Measurements from ENCODE around the gene FIBCD1. TPM values are rescaled to one million over a fixed set of nuclear protein-coding genes. Genes with fewer than 3 reads are reported as not detected.

FIBCD1 gene
- polyA plus RNA-seq, 6 donors from 2014 or later = not detected

DNA sequence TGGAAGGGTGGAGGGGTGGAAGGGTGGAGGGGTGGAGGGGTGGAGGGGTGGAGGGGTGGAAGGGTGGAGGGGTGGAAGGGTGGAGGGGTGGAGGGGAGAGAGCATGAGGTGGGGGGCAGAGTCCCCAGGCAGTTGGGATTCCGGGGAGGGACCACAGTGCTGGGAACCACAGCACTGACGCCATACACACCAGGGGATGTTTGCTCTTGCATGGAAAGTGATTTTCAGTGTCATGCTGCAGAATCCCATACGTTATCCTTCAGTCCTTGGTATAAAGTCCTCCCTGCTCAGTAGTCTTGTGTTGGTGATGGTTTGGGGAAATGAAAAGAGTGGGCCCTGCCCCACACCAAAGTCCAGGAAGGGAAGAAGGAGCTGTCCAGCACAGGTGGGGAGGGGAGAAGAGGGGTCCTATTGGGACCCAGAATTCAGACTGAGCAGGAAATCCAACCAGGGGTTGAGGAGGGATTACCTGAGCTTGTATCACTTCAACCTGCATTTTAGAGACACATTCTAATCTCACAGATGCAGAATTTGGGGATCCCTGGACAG, 5.5 kb upstream of the FIBCD1 start:
- Mint-ChIP-seq H3K27ac (no peak overlapping the region), H3K4me3 (no peak overlapping the region), H3K4me1 (peaks cover 5 to 15% (median 9%) of the 10 kb centered on the region in 3 donors), H3K36me3 (peaks cover 0 to 3% of the 10 kb centered on the region in 2 donors), H3K9me3 (peaks cover 0 to 9% (median 1%) of the 10 kb centered on the region in 7 donors), H3K27me3 (peaks cover 60 to 81% (median 80%) of the 10 kb centered on the region in 3 donors)
- ATAC-seq (ENCODE audit: low read depth in 2 of 2) (no peak), DNase-seq (no peak)

DNA sequence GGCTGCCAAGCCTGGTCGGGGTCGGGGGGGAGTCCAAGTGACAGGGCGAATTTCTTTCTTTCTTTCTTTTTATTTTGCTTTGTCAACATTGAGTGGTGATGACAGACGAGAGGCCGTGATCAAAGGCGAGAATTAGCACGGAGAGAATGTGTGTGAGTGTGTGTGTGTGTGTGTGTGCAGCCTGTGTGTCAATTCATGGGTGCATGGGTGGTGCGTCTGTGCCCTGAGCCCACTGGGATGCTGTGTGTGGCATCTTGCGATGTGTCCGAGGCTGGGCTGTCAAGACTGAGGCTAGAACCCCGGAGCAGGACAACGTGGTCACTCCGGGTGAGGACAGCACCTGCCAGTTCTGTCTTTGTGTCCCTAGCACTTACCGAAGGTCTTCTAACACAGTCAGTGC, 4.7 kb upstream of the FIBCD1 start:
- Mint-ChIP-seq H3K27ac (no peak overlapping the region), H3K4me3 (no peak overlapping the region), H3K36me3 (peaks cover 0 to 3% of the 10 kb centered on the region in 2 donors), H3K27me3 (peaks cover 53 to 77% (median 76%) of the 10 kb centered on the region in 3 donors), H3K4me1 (peaks cover 7 to 15% (median 10%) of the 10 kb centered on the region in 3 donors), H3K9me3 (peaks cover 0 to under 1% (median 0%) of the 10 kb centered on the region in 7 donors)
- DNase-seq = no peak
- ATAC-seq (ENCODE audit: low read depth in 2 of 2) = no peak

DNA sequence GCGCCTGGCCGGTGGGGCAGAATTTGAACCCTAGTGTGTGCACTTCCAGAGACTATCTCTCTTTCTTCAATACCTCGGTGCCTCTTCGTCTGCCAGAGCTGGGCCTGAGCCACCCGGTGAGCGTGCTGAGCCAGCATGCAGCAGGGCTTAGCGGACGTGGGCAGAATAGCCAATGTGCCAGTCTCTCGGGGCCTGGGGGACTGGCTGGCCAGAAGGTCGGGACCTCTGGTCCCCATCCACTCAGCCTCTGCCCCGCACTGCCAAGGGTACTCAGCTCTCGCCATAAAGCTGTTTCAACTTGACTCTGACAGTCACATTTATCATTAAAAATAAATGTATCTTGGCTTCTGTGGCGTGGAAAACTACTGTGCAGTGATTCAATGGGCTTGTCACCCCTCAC, 4.2 kb upstream of the FIBCD1 start:
- Mint-ChIP-seq H3K4me1 (peaks cover 9 to 15% (median 11%) of the 10 kb centered on the region in 3 donors), H3K27me3 (peaks cover 49 to 74% (median 74%) of the 10 kb centered on the region in 3 donors), H3K9me3 (no peaks in the 10 kb centered on the region), H3K36me3 (peaks cover 0 to 2% of the 10 kb centered on the region in 2 donors), H3K4me3 (no peak overlapping the region), H3K27ac (no peak overlapping the region)
- ATAC-seq (ENCODE audit: low read depth in 2 of 2) = no peak
- DNase-seq = no peak

DNA sequence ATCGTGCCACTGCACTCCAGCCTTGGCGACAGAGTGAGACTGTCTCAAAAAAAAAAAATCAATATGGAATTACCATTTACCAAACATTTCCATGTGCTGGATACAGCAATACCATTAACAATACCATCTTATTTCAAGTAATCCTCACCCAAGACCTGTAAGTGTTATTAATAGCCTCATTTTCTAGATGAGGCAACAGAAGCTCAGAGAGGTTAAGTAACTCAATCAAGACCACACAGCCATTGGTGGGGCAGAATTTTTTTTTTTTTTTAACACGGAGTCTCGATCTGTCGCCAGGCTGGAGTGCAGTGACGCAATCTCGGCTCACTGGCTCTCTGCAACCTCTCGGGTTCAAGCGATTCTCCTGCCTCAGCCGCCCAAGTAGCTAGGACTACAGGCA, 3.6 kb upstream of the FIBCD1 start:
- no peaks in the 10 kb centered on the region for H3K9me3 Mint-ChIP-seq
- peaks cover 9 to 15% (median 14%) of the 10 kb centered on the region in 3 donors for H3K4me1 Mint-ChIP-seq
- no peak overlapping the region for H3K27ac Mint-ChIP-seq
- DNase-seq (no peak), ATAC-seq (ENCODE audit: low read depth in 2 of 2) (no peak)
- no peaks in the 10 kb centered on the region for H3K36me3 Mint-ChIP-seq
- H3K27me3 Mint-ChIP-seq = peaks cover 49 to 72% (median 71%) of the 10 kb centered on the region in 3 donors
- no peak overlapping the region for H3K4me3 Mint-ChIP-seq

DNA sequence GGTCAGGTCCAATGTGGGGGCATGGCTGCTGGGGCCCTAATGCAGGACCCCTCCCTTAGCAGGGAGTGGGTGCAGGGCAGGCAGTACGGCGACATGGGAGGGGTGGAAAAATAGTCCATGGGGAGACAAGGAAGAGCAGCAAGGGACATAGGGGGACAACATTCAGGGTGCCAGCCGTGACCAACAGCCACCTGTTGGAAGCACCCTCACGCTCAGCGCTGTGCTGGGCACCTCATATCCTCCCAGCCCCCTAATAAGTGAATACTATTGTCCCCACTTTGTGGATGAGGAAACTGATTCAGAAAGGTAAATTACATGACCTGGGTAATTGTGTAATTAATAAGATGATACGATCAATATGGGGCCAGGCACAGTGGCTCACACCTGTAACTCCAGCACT, 3.0 kb upstream of the FIBCD1 start:
- H3K27ac Mint-ChIP-seq = no peak overlapping the region

DNA sequence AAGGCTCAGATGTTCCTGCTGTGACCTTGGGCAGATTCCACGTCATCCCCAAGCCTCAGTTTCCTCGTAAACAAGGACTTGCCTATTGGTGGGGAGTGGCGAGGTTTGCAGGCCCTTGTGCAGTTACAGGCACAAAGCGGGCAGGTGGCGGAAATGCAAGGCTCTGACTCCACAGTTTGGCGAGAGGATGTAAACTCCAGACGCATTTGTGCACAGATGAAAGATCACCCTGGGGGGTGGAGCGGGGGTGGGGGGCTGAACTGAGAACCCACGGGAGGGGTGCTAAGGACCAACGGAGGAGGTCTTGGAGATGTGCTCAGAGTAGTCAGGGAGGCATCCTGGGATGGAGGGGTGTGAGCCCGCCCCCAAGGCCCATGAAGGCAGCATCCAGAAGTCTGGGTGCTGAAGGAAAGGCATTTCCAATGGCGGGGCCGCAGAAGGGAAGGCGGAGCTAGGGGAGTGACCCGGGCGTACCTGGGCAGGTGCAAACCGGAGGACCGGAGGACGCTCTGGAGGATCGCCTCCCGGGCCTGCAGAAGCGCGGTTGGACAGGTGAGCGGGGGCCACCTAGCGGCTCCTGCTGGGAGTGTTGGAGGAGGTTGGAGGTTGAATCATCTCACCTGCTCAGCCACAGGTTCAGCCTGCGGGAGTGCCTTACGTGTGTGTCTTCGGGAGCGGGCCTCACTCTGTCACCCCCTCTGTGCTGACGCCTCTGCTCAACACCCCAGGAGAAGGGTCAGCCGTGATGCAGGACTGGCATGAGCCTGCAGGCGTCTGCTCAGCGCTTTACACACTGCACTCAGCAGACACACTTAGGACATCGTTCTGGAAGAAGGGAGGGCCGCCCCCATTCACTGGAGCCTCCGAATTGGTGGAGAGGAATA, 1.9 kb upstream of the FIBCD1 start:
- Mint-ChIP-seq H3K36me3 (no peaks in the 10 kb centered on the region), H3K27ac (peak overlapping the region in 1 of 6 donors; percentile 57), H3K4me3 (peak overlapping the region; percentile 49 to 87 (median 58)), H3K27me3 (peaks cover 55 to 78% (median 75%) of the 10 kb centered on the region in 3 donors), H3K9me3 (no peaks in the 10 kb centered on the region), H3K4me1 (peaks cover 13 to 20% (median 15%) of the 10 kb centered on the region in 3 donors)
- DNase-seq (peak; percentile 49), ATAC-seq (ENCODE audit: low read depth in 2 of 2) (peak; percentile 64 to 74)

More for the DNA sequence above, 3.0 kb upstream of the FIBCD1 start:
- ATAC-seq (ENCODE audit: low read depth in 2 of 2) = no peak
- no peaks in the 10 kb centered on the region for H3K9me3 Mint-ChIP-seq
- no peak for DNase-seq
- H3K4me1 Mint-ChIP-seq = peaks cover 9 to 16% (median 15%) of the 10 kb centered on the region in 3 donors
- H3K36me3 Mint-ChIP-seq = no peaks in the 10 kb centered on the region
- H3K4me3 Mint-ChIP-seq = no peak overlapping the region
- peaks cover 52 to 72% (median 71%) of the 10 kb centered on the region in 3 donors for H3K27me3 Mint-ChIP-seq

DNA sequence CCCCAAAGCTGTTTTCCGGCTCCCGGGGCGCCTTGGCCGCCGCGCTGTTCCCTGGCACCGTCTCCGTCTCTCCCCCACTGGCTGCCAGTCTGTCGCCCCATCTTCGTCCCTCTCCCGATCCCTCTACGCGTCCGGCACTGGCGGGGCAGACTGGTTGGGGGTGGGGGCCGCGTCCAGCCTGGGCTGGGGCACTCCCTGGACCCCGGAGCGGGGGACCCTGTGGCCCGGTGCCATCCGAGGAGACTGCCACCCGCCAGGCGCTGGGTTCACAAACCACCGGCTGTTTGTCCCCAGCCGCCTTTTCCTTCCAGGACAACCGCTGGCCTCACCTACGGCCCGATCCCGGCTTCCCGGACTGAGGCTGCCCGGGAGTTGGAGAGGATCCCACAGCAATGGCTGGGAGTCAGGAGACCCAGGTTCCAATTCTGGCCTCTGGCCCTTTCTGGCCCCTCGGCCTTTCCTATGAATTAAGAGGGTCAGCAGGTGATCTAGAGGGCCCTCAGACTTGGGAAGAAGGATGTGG, 1.0 kb upstream of the FIBCD1 start:
- Mint-ChIP-seq H3K36me3 (no peaks in the 10 kb centered on the region), H3K4me3 (peak overlapping the region in 5 of 8 donors; percentile 36 to 87 (median 58))

DNA sequence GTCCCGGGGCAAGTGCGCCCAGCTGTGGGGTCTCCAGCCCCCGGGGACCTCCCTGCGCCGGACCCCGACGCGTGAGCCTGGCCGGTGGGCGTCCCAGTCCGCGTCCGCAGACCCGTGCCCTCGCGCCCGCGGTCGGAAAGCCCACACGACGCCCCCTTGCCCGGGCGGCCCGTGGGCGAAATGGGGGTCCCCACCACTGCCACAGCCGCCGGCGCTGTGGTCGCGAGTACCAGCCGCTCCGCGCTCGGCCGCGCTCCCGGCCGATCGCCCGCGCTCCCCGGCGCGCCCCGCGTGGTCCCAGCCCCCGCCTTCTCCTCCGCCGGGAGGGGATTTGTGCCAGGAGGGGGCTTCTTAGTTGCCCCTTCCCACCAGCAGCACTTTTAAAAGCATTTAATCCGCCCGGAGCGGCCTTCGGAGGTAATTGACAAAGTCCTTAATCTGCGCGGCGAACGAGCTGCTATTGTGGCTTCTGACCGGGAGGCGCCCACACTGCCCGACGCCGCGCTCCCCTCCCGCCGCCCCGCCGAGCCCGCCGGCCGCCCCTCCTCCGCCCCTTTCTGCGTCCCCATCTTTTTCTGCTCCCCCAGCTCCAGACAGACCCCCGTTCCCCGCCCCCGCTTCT, 469 bp upstream of the FIBCD1 start:
- ATAC-seq (ENCODE audit: low read depth in 2 of 2) (no peak), DNase-seq (no peak)
- Mint-ChIP-seq H3K36me3 (no peaks in the 10 kb centered on the region), H3K27ac (no peak overlapping the region), H3K4me3 (peak overlapping the region in 6 of 8 donors; percentile 35 to 69 (median 54)), H3K9me3 (no peaks in the 10 kb centered on the region), H3K4me1 (peaks cover 13 to 20% (median 15%) of the 10 kb centered on the region in 3 donors), H3K27me3 (peaks cover 55 to 81% (median 78%) of the 10 kb centered on the region in 3 donors)

More for the DNA sequence above, 1.0 kb upstream of the FIBCD1 start:
- Mint-ChIP-seq H3K9me3 (no peaks in the 10 kb centered on the region), H3K4me1 (peaks cover 13 to 20% (median 15%) of the 10 kb centered on the region in 3 donors), H3K27ac (peak overlapping the region in 1 of 6 donors; percentile 71), H3K27me3 (peaks cover 55 to 79% (median 78%) of the 10 kb centered on the region in 3 donors)
- no peak for DNase-seq
- no peak for ATAC-seq (ENCODE audit: low read depth in 2 of 2)

DNA sequence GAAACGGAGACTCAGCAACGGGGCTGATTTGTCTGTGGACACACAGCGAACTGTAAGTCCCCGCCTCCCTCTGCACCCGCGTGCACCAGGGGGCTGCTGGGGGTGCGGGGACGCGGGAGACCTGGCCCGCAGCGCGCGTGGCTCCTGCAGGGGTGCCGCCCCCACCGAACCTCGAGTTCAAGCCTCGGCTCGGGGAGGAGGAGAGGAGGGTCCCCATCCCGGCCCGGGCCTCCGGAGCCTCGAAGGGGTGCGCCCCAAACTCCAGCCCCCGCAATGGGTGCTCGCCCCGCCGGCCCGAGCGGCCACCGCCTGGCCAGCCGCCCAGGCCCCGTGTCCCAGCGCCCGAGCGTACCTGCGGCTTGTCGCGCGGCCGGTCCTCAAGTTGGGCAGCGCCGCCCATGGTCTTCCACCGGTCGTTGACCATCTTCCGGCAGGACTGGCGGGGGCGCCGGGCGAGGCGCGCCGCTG, 829 bp downstream of the FIBCD1 start:
- Mint-ChIP-seq H3K36me3 (no peaks in the 10 kb centered on the region), H3K4me3 (peak overlapping the region in 7 of 8 donors; percentile 26 to 85 (median 71)), H3K9me3 (no peaks in the 10 kb centered on the region), H3K27ac (no peak overlapping the region), H3K27me3 (peaks cover 49 to 82% (median 72%) of the 10 kb centered on the region in 3 donors), H3K4me1 (peaks cover 13 to 20% (median 15%) of the 10 kb centered on the region in 3 donors)
- no peak for ATAC-seq (ENCODE audit: low read depth in 2 of 2)
- DNase-seq = no peak

DNA sequence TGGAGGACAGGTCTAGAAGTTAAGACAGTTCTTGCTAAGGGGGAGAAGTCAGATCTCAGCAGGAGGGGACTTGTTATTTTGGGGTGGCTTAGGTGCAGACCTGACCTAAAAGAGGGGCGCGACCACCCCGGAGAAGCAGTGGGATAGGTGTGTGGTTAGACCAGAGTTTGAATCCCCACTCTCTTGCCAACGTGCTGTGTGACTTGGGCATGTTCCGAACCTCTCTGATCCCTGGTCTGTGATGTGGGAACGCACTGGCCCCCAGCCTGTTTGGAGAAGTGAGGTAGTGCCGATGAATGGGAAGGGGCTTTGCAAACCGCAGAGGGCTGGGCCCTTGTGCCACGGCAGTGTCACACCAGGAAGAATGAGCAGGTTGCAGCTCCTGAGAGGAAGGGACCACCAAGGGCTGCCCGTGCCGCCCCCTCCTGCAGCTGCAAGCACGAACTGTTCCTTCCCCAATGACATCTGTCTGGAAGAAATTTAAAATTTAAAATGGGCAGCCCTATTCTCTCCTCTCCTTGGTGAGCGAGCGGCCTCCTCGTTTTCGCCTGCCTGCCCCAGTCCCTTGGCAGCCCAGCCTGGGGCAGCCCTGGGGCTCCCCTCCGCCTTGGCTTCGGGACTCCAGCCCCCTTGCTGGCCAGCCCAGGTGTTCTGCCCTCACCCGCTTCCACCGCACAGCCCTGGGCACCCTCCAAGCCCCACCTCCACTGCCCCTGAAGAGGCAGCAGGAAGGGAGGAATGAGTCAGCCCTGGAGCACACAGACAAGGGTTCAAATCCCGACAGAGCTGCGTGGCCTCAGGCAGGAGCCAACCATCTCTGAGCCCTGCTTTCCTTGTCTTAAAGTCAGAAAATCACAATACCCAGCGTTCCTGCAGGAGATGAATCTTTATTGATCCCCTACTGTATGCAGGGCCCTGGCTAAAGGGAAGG, 1.6 kb downstream of the FIBCD1 start:
- peak overlapping the region in 2 of 6 donors; percentile 31 to 37 for H3K27ac Mint-ChIP-seq
- no peak for DNase-seq
- H3K27me3 Mint-ChIP-seq = peaks cover 50 to 87% (median 77%) of the 10 kb centered on the region in 3 donors
- H3K36me3 Mint-ChIP-seq = no peaks in the 10 kb centered on the region
- peak overlapping the region; percentile 26 to 85 (median 74) for H3K4me3 Mint-ChIP-seq
- no peaks in the 10 kb centered on the region for H3K9me3 Mint-ChIP-seq
- H3K4me1 Mint-ChIP-seq = peaks cover 13 to 20% (median 15%) of the 10 kb centered on the region in 3 donors
- no peak for ATAC-seq (ENCODE audit: low read depth in 2 of 2)

DNA sequence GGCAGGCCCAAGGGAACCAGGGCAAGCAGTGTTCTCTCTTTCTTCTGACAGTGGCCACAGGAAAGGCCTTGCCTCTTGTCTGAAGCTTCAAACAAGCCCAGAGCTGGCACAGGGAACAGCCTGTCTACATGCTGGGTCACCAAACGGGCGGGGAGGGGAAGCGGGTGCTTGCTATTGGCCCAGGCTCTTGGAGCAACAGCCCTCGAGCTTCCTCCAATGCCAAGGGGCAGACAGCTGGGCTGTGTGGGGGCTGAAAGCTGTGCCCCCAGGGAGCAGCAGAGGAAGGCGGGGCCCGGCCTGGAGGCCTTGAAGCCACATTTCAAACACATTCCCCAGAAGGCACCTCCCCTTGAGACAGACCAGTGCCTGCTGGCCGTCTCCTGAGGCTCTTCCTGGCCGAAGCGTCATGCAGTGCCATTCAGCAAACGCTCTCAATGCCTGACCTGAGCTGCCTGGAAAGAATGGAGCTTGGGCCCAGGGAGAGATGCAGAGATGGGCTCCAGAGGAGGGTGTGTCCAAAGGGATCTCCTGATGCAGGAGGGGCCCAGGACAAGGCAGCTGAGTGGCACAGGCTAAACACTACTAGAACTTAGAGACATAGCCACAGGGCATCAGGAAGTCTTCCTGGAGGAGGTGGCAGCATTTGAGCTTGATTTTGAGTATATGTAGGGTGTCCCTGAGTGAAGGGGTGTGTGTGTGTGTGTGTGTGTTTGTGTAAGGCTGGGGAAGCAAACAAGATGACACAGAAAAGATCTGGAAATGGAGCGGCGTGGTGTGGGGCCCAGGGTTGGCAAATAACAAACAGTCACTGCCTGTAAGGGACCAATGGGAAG, 2.5 kb downstream of the FIBCD1 start:
- DNase-seq = no peak
- no peaks in the 10 kb centered on the region for H3K36me3 Mint-ChIP-seq
- H3K4me3 Mint-ChIP-seq = peak overlapping the region in 5 of 8 donors; percentile 26 to 82 (median 49)
- H3K4me1 Mint-ChIP-seq = peaks cover 13 to 21% (median 15%) of the 10 kb centered on the region in 3 donors
- ATAC-seq (ENCODE audit: low read depth in 2 of 2) = no peak
- peak overlapping the region in 1 of 6 donors; percentile 37 for H3K27ac Mint-ChIP-seq
- peaks cover 51 to 87% (median 78%) of the 10 kb centered on the region in 3 donors for H3K27me3 Mint-ChIP-seq
- no peaks in the 10 kb centered on the region for H3K9me3 Mint-ChIP-seq
